NCI-H1417 treated with DMSO at 0.1 percent for 48 hours (cell line): ENCODE data around the gene SLC6A1.

Source experiments
- DNase-seq: peaks from one replicate; lab custom pipeline; 2025; lab: John Stamatoyannopoulos, UW

The SLC6A1 gene

GRCh38 chr3:10992017-10992942 is at the start of gene SLC6A1:
TSS of gene SLC6A1 (plus strand) at chr3:10992748. CDS start at chr3:11017212, 24,464 bp downstream.
- no peak for DNase-seq

DNA sequence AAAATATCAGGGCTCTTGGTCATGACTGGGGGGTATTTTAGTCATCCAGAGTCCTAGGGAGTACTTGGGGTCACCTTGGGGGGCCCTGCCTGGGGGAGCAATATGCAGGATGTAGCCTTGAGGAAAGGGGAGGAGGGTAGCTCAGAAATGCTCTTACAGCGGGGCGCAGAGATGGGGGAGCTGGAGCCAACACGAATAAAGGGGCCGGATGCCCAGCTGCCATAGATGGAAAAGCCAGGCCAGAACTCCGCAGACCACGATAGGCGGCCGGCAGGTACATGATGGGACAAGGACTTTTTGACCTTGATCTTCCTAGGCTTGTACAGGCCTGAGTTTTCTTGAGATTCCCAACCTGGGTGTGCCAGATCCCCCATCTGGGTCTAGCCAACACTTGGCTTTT is 47.7 kb upstream of the SLC6A1 start:
- DNase-seq = no peak

- DNase-seq = no peak
Observed at GRCh38 chr3:10945683-10946287, 46.8 kb upstream of the SLC6A1 start.

GRCh38 chr3:10946526-10946925 is 46.0 kb upstream of the SLC6A1 start:
- DNase-seq = no peak

- DNase-seq = no peak
Observed at GRCh38 chr3:10948326-10948725, 44.2 kb upstream of the SLC6A1 start.

DNA sequence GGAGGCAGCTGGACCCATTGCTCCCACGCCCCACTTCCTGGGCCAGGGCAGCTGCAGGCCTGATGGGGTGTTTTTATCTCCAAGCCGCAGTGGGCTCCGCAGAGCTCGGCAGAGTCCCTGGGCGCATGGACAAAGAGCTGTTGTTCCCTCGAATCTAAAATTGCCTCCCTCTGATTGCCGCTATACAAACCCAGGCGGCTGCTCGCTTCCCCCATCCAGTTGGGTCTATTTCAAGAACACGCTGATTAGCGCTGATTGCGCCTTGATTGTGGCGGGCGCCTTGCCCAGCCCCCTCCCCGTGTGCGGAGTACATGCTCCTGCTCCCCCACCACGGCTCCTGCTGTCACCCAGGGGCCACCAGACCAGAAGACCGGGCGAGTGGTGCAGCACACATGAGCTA is 43.4 kb upstream of the SLC6A1 start:
- no peak for DNase-seq

DNA sequence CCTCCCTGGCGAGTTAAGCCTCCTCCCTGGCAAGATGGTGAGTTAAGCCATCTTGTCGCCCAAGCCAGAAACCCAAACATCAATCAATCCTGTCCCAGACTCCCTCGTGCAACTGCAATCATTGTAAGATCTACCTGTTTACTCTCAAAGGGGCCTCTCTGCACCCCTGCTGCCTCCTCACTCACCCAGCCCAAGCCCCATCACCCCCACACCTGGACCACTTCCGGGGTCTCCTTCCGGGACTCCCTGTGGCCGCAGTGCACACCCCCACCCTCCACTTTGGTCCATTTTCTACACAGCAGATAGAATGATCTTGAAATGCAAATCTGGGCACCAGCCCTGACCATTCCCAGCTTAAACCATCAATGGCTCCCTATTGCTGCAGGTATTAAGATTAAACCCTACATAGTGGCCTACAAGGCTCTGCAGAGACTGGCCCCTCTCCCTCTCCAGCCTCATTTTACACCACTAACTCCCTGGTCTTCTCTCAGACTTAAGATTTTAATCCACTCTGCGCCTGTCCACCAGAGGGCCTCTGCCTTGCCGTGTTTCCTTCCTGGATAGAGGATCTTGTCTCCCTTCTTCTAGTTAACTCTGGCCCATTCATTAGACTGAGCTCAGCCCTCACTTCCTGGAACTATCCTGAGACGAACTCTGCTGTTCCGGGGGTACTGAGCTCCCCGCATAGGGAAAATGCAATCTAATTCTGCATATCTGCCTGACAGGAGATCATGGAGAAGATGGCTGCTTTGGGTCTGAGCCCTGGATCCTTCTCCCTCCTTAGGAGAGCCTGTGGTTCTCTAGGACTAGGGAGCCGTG is 41.9 kb upstream of the SLC6A1 start:
- DNase-seq = no peak

- no peak for DNase-seq
Observed at GRCh38 chr3:10951295-10951926, 41.1 kb upstream of the SLC6A1 start.

DNA sequence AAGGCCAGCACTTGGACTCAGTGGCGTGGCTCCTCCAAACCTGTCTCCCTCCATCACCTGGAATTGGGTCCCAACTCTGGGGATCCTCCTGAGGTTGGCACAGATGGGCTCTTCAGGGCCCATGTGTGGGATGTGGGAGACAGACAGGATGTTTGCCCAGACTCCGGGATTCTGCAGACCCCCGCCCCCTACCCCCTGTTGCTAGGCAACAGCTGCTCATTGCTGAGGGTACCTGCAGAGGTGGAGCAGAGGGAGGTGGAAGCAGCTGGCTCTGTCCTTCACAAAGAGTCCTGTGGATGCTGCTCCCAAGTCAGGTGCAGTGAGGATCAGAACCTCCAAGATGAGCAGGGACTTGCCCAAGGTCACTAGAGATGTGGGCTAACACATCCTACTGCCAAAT is 40.0 kb upstream of the SLC6A1 start:
- DNase-seq = no peak

DNA sequence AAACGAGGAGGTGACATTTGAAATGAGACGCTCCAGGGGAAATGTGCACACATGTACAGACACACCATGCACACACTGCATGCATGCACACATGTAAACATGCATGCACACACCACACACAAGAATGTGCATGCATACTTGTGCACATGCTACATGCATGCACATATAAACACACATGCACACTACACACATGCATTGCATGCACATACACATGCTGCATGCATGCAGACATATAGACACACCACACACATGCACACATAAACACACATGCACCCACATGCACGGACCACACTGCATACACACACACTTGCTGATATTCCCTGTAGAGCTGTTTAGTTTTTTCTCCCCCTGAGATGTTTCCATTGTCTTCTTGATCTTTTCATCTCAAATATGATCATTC is 37.8 kb upstream of the SLC6A1 start:
- no peak for DNase-seq

DNA sequence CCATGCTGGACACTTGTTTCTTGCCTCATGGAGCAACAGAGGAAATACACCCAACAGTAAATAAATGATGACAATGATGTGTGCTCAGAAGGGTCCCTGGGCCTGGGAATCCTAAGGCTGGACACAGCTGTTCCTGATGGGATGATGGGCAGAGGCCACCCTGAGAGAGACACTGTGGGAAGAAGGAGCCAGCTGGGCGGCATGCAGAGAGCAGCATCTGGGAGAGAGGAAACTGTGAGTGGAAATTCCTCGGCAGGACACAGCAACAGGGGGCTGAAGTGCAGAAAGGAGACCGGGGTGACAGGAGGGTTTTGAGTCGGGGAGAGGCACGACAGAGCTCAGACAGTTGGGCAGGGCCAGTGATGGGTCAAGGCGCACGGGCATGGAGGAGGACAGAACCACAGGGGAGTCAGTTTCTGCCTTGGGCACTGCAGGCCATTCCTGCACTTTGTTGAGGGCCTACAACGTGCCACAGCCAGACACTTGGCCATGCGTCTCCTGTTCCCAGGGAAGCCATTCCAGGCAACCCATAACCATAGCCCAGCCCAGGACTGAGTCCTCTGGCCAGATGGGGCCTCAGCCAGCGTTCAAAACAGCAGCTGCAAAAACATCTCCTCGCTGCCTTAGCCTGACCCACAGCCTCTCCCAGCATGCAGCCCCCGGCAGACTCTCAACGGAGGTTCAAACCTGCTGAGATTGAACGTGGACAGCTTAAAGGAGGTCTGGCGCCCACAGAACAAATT is 36.7 kb upstream of the SLC6A1 start:
- DNase-seq = no peak

DNA sequence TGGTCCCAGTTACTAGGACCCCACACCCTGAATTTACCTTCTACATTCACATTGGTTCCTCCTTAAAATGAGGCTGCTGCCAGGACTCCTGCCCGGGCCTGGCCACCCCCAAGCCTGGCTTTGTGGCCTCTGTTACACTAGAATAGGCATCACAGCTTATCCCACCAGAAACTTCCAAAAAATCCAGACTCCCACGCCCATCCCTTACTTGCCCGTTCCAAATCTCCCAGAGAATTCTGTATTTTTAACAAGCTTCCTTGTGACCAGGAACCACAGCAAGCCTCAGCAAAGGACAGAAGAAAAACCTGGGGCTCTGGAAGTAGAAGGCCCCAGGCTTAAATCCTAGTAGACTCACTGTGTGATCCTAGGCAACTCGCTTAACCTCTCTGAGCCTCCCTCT is 36.0 kb upstream of the SLC6A1 start:
- no peak for DNase-seq

DNA sequence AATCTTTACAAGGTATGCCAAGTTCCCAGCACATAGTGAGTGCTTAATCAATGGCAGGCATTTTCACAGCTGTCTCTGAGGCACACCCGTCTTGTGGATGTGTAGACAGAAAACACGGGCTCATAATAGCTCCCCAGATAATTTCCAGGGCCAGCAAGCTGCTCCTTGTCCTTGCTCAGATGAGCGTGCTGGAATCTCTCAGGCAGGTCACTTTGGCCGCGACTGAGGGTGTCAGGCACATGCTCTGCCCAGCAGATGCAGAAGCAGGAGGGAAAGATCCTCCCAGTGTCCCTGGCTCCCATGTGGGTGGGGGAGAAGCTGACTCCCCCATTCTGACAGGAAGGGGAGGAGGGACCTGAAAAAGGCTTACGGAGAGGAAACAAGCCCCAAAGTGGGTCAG is 35.6 kb upstream of the SLC6A1 start:
- DNase-seq = no peak

- no peak for DNase-seq
Observed at GRCh38 chr3:10957976-10958749, 34.4 kb upstream of the SLC6A1 start.

- no peak for DNase-seq
Observed at GRCh38 chr3:10960255-10960654, 32.3 kb upstream of the SLC6A1 start.

DNA sequence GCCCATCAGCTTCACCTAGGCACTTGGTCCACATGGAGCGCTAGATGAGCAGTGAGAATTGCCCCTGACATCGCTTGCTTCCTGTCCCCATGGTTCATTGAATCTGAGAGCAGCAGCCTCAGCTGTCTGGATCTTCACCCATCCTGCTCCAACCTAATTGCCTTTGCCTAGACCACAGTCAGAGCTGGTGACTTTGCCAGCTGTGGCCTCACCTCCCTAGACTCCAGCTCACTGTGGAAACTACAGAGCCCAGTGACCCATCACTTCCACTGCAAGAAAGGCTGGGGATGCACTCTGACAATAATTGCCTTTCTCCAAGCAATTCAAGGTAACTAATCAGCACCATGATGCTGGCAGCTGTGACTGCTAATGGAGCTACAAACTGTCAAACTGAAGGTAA is 30.6 kb upstream of the SLC6A1 start:
- no peak for DNase-seq

GRCh38 chr3:10962481-10963036 is 30.0 kb upstream of the SLC6A1 start:
- no peak for DNase-seq

DNA sequence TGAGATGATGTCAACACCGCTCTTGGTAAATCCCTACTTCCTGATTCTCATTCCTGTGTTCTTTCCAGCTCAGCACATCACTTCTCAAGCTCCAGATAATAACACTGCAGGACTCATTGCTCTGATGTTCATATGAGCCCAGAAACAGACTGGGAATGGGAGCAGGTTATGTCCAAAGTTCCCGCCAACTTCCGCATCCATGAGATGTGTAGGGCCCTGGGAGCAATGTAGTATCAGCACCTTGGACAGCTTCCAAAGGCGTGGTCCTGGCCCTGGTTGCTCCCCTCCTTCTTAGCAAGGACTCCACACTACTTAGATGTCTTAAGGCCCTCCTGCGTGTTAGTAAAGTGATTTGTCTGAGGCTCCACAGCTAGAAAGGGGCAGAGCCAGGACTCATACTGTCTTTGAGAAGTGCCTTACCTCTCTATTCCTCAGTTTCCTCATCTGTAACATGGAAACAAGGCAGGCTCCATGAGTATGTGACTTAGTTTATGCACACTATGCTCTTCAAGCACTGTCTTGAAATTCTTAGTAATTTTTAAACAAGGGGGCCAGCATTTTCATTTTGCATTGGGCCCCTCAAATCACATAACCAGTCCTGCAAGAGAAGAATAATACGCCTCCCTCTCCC is 27.9 kb upstream of the SLC6A1 start:
- DNase-seq = no peak

GRCh38 chr3:10968401-10968800 is 24.1 kb upstream of the SLC6A1 start:
- no peak for DNase-seq
